ENCODE results near the gene ADGRG1.

The ADGRG1 gene

DNA sequence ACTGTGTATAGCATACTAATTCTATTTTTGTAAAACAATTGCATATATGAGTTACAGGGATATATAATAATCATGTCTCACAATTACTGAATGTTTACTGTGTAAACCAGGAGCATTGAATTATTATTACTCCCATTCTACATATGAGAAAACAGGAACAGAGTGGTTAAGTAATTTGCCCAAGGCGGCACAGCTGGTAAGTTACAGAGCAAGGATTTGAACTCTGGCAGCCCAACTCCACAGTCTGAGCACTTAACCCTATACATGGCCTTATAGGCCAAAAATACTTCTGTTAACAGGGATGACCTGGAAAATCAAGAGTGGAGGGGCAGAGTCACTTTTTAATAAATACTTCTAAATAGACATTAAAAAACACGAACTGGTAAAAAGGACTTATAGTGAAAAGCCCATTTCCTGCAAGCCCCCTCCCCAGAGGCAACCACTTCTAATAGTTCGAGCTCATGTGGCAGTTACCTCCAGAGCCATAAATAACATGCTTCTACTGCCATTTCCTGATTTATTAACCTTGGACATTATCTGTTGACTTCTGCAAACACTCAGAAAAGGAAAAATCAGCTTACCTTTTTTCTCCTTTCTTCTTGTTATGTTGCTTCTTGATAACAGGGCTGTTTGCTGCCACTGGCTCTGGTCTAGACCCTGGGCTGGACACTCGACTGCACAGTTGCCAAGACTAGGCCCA, 22.1 kb upstream of the ADGRG1 start:
- no peak for TF ChIP-seq CTCF (IDR thresholded peaks at IDR 0.05; ENCODE audit: extremely low read depth, insufficient read depth, missing control alignments)
- in situ Hi-C loops (cut with MboI; ENCODE audit: low pct_unique_long_range_greater_than_20kb, low sequenced_read_pairs, unreplicated experiment): no loop called here
- no peak for DNase-seq (ENCODE audit: low spot score)

DNA sequence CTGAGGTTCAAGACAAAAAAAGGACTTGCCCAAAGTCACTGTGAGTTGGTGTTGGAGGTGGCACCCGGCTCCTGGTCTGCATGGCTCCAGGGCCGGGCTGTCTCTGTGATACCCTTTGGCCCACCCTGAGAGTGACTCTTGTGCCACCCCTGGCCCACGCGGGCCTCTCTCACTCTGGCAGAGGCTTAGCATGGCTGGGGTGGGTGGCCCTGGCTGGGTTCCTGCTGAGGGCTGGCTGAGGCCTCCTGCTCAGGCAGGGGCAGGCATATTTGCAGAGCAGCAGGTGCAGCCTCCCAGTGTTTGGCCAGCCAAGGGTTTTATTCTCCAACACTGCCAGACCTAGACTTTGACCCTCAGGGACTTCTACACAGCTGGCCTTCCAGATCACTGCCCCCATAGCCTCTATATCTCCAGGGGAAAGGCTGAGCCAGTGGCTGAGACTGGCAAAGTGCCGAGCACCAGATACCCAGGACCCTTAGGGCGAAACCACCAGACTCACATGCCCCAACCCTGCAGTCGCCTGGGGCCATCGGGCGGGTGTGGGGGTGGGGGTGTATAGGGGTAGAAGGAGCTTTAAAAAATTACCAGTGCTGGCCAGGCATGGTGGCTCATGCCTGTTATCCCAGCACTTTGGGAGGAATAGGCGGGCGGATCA, 21.5 kb upstream of the ADGRG1 start:
- no peak for TF ChIP-seq CTCF (IDR thresholded peaks at IDR 0.05; ENCODE audit: extremely low read depth, insufficient read depth, missing control alignments)
- no peak for DNase-seq (ENCODE audit: low spot score)
- in situ Hi-C loops (cut with MboI; ENCODE audit: low pct_unique_long_range_greater_than_20kb, low sequenced_read_pairs, unreplicated experiment): no loop called here

GRCh38 chr16:57607676-57608461, 20.6 kb upstream of the ADGRG1 start:
- no peak for DNase-seq (ENCODE audit: low spot score)
- no peak for TF ChIP-seq CTCF (IDR thresholded peaks at IDR 0.05; ENCODE audit: extremely low read depth, insufficient read depth, missing control alignments)
- in situ Hi-C loops (cut with MboI; ENCODE audit: low pct_unique_long_range_greater_than_20kb, low sequenced_read_pairs, unreplicated experiment): no loop called here

DNA sequence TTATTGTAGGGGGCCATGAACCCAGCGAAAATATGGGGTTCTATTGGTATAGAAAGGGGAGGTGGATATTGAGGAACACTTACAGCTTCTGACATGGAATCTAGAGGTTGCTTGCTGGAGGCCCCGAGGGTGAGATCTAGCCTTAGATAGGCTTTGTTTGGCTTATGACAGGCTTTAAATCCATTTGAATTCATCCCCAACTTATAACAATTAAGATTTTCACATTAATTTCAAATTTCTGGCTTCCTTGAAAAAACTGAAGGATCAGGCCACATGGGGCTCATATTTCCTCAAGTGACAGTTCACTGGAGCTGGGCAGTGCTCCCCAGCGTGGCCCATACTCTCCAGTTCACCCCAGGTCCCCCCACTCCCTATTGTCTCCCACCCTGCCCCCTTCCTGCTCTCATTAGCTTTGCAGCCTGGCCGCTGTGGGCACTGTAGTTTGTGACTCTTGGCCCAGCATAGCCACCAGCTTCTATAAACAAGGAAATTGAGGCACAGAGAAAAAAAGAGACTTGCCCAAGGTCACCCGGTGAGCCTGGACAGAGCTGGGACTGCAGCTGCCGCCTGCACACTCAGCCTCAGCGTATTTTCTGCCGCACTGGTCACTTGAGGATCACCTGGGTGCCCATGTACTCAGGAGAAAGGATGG, 19.8 kb upstream of the ADGRG1 start:
- DNase-seq (ENCODE audit: low spot score): no peak
- in situ Hi-C loops (cut with MboI; ENCODE audit: low pct_unique_long_range_greater_than_20kb, low sequenced_read_pairs, unreplicated experiment): no loop called here
- no peak for TF ChIP-seq CTCF (IDR thresholded peaks at IDR 0.05; ENCODE audit: extremely low read depth, insufficient read depth, missing control alignments)

DNA sequence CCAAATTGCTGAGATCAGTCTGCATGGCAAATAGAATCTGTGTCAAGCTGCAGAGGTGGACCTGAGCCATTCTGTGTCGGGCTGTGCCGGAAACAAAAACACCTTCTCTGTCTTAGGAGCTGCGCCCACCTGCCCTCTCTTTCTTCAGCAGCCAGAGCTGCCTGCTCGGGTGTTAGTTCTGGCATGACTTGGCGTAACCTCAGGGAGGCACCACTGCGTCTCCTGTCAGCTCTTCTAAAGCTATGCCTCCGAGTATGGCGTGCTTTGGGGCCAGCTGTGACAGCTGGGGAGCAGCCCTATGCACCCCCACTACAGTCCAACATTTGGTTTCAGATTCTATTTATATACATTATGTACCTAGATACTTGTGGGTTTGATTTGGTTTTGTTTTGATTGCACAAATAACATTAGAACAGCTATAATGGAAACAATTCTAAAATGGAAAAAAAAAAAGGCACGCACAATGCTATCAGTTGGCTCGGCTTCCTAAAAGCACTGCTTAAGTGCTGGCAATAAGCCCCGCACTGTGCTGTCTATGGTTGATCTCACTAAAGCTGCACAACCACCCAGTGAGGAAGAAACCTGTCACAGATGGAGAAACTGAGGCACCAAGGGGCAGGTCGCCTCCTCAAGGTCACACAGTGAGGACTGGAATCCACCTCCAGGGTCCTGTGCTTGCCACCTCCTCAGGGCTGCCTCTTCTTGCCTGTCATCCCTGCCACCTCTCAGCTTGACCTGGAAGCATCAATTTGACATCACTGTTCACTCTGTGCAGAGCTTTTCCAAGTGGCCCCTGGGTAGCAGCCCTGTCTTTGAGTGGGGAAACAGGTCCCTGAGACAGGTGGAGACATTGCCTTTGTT, 18.7 kb upstream of the ADGRG1 start:
- DNase-seq (ENCODE audit: low spot score): peak; percentile 87
- TF ChIP-seq CTCF (IDR thresholded peaks at IDR 0.05; ENCODE audit: extremely low read depth, insufficient read depth, missing control alignments): peak; percentile 58
- in situ Hi-C loops (cut with MboI; ENCODE audit: low pct_unique_long_range_greater_than_20kb, low sequenced_read_pairs, unreplicated experiment): no loop called here

All from GM13977 (cell line).